Stimulated activated naive CD4-positive, alpha-beta T cell (primary cell): Measurements from ENCODE around the gene RNU1-4.
"Not testable (repeated sequence)": the region's sequence is repeated elsewhere in the genome, so short reads cannot be mapped to it uniquely, and the experiment has no call there.

Source experiments
- DNase-seq, 6 experiments: peaks; one replicate each; lab custom pipeline; 2025; lab: John Stamatoyannopoulos, UW

Gene RNU1-4

GRCh38 chr1:16708704-16709103, 31.6 kb upstream of the RNU1-4 start:
- not testable (repeated sequence) for DNase-seq

GRCh38 chr1:16709659-16710087, 30.6 kb upstream of the RNU1-4 start:
- peak in 4 of 6 experiments; percentile 22 to 78 (median 54) for DNase-seq

DNA sequence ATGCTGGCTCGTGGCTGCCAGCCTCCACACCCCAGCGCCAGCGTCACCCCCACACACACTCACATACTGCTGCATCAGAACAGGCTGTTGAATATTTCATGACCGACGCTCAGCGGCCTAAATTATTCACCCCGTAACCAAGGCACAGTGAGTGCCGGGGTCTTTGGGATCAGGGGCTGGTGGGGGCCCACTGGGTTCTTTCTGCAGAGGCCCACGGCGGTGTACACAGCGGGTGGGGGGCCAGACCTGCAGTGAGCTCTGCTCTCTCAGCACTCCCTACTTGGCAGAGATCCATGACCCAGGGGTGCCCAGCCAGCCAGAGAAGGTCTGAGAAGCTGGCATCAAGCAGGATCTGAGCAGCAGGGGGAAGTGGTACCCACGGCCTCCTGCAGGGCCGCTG, 29.7 kb upstream of the RNU1-4 start:
- DNase-seq: not testable (repeated sequence)

DNA sequence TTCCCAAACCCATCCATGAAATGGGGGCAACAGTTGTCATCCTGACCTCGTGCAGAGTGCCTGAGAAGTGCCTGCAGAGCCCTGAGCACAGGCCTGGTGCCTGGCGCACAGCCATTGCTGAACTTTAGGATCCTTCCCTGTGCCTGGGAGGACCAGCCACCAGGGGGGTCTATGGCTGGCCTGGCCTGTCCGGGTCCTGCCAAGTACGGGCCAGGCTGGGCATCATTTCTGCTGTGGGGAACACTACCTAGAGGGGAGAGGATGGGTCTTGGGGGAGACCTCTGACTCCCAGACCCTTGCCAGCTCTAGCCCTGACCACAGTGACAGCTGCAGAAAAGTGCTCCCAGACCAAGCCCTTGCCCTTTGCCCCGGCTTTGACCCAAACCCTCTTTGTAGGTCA, 28.2 kb upstream of the RNU1-4 start:
- DNase-seq: not testable (repeated sequence)

GRCh38 chr1:16712582-16712981, 27.7 kb upstream of the RNU1-4 start:
- not testable (repeated sequence) for DNase-seq

- not testable (repeated sequence) for DNase-seq
Observed at GRCh38 chr1:16712984-16713383, 27.3 kb upstream of the RNU1-4 start.

- not testable (repeated sequence) for DNase-seq
Observed at GRCh38 chr1:16713480-16713879, 26.8 kb upstream of the RNU1-4 start.

GRCh38 chr1:16716691-16717335, 23.5 kb upstream of the RNU1-4 start:
- no peak for DNase-seq

- no peak for DNase-seq
Observed at GRCh38 chr1:16717336-16718098, 22.8 kb upstream of the RNU1-4 start.

DNA sequence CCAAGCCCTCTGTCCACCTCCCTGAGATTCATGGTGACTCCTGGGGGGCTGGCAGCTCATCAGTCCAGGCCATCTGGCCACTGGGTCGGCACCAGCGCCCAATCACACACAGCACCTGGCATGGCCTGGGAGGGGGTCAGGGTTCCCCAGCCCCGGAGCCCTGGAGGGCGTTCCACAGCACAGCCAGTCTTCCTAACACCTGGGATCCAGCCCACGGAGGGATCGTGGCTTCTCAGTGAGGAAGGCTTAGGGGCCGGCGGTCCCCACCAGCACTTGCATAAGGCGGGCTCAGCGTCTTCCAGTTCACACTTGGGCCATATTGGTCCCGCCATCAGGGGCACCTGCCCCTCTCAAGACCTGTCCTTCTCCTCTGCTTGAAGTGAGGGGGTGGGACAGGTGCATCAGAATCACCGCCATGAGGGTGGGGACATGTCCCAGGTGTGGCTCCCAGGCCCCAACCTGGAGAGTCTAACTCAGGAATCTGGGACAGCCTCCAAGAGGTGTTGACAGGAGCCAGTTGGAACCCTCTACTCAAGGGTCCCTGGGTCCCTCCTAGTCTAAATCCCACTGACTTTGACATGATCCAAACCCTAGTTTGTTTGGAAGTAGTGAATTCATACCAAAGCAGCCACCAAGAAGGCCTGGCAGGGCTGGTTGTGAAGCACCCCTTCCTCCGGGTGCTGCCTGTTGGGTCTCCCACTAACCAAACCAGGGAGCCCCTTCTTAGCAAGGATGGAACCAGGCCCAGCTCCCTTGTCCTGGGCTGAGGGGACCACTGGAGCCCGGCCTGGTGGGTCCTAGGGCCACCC, 22.0 kb upstream of the RNU1-4 start:
- not testable (repeated sequence) for DNase-seq

DNA sequence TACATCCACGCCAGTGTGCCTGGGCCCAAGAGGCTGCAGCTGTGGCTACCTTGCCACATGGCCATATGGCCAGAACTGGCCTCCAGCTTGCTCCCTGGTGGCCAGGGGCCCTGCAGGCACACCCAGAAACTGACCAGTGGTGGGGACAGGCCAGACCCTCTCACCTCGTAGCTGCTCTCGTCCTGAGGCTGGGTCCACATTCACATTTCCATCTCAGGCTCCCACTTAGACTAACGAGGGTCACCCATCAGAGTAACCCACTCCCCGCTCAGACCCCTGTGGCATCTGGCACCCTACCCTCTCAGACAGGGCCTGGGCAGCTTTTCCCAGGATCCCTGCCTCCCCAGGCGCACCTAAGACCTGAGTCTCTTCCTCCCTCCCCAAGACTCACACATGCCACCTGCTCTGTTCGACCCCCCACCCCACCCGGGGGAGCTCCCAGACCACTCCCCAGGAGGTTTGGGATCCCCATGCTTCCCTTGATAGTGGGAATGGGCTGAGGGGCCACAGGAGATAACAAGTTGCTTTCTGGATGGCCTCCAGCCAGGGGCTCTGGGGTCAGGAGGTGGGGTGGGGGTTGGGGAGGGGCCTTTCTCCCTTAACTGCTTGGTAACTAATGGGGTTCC, 21.3 kb upstream of the RNU1-4 start:
- no peak for DNase-seq

DNA sequence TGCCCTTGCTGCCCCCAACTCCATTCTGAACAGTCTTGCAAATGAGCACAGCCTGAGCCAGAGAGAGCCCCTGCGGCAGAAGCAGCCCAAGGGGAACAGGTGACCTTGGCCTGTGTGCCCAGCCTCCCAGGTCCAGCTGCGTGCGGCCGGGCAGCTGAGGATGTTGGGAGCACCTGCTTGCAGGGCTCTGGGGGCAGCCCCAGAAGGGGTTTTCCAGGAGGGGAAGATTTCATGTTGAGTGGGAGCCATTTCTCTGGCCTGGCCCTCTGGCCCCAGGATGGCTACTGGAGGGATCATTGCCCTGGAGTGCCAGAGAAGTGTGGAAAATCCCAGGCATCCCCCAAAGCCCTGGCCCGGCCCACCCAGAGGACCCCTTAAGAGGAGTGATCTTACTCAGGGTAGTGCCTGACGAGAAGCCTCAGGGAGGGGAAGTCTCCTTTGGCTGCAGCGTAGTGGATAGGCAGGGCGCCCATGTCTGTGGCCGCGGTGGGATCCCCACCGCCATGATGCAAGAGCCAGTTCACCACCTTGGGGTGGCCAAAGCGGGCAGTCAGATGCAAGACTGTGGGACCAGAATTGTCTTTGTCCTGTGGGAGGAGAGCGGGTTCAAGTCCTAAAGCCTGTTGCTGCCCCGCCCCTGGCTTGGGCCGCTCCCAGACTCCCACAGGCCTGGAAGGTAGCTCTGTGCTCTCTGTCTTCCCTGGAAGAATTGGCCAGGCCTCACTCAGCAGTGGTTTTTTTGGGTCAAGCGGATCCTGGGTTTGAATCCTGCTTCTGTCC, 20.6 kb upstream of the RNU1-4 start:
- no peak for DNase-seq

DNA sequence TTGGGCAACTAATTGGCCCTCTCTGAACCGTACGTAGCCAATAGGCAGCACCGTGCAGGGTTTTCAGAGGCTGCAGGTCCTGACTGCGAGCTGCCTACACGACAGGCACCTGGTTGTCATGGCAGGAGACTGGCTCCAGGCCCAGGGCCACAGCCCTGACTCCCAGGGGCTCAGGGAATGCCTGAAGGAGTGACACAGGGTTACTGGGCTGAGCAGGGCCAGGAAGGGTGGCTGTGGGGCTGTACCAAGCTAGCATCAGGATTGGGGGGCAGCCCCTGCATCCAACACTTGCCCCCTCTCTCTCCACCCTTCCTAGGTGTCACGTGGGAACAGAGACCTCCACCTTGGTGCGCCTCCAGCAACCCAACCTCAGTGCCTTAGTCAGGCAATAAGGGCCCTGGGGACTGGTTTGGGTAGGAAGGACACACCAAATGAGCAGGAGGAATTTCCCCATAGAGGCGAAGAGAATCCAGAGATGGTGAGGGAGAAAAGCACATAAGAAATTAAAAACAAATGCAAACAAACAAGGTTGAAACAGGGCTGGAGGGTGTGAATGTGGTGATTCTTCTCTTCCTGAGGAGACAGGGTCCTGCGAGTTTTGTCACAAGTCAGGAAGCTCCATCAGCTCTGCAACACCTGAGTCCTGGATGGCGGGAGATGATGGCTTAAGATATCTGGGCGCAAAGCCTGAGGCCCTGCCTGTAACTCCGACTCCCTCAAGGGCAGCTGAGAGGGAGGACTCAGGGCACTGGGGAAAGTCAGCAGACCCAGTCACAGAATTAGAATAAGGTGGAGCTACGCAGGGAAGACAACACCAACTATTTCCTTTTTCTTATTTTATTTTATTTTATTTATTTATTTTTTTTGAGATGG, 19.7 kb upstream of the RNU1-4 start:
- no peak for DNase-seq

DNA sequence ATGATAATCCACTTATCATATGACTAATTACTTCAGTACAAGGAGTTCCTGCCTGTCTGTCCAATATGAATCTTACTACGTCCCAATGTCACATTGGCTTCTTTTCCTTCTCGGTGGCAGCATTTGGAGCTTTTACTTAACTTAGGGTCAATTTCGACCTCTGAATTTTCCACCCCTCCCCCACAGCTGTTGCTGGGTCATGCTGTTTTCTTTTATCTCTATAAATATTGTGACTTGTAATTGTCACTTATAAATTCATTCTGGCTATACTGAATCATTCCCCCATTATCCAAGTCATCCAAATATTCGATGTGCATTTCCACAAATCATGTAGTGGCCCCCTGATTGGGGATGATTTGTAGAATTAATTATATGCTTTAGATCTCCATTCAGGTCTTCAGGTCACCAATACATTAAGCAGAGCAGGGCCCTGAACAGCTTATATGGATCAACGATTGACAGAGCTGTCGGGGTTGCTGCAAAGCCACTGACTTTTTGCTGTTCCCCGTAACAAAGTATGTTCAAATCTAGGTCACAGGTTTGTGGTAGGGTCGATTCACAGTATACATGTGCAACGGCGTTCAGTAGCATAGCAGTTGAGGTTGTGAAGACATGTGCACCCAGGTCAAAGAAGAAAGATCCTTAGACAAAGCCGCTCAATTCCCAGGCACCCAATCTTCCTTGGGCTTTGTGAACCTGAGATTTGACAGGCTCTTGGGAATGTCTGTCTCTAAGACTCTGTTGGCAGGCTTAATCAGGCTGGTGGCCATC, 18.3 kb upstream of the RNU1-4 start:
- DNase-seq: no peak

- DNase-seq: no peak
Observed at GRCh38 chr1:16724718-16725438, 15.4 kb upstream of the RNU1-4 start.

- DNase-seq: not testable (repeated sequence)
Observed at GRCh38 chr1:16725439-16726245, 14.7 kb upstream of the RNU1-4 start.

- DNase-seq: no peak
Observed at GRCh38 chr1:16727190-16728111, 12.9 kb upstream of the RNU1-4 start.
